GM21447 (cell line): ENCODE results near the gene BEST1.
"Not testable (repeated sequence)": the region's sequence is repeated elsewhere in the genome, so short reads cannot be mapped to it uniquely, and the experiment has no call there.

Experiments used
- ATAC-seq: cut with Tn5 transposase; IDR thresholded peaks from one replicate; pipeline ENCODE4 v1.9.1; 2021; ENCODE audit not compliant: unreplicated experiment

The BEST1 gene

DNA sequence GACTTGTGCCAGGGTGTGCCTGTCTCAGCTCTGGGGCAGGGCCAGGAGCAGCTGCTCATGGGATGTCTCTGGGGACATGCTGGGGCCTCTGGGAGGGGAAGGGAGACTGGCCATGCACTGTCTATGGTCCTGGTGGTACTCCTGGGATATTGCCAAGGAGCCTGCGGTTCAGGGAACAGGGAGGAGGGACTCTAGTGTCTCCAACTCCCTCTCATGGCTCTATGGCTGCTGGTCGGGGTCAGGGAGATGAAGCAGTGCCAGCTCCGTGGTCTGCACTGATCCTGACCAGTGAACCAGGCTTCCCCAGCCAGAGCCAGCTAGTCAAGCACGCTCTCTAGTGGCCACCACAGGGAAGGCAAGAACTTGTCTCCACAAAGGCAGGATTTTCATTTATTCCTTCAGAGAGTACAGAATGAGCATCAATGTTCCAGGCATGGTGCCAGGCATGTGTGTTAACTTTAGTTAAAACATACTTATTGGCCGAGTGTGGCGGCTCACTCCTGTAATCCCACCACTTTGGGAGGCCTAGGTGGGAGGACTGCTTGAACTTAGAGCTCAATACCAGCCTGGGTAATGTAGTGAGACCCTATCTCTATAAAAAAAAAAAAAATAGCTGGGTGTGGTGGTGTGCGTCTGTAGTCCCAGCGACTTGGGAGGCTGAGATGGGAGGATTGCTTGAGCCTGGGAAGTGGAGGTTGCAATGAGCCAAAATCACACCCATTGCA lies 2.5 kb upstream of the BEST1 start:
- no peak for ATAC-seq

DNA sequence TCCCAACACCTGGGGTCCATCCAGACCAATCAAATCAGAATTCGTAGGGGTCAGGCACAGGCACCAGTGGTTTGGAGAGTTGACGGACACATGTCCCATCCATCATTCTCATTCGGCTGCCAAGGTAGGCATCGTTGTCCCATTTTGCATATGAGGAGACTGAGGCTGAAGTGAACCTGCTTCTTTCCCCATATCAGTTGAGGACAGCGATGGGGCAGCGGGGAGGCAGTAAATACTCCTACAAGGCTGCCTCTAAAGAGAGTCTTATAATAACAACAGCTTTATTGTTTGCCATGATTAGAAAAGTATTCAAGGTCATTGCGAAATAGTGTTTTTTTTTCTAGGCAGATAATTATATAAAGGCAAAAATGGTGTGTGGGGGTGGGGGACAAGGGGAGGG lies 1.6 kb upstream of the BEST1 start:
- no peak for ATAC-seq

GRCh38 chr11:61949169-61950034 lies 749 bp upstream of the BEST1 start:
- no peak for ATAC-seq

DNA sequence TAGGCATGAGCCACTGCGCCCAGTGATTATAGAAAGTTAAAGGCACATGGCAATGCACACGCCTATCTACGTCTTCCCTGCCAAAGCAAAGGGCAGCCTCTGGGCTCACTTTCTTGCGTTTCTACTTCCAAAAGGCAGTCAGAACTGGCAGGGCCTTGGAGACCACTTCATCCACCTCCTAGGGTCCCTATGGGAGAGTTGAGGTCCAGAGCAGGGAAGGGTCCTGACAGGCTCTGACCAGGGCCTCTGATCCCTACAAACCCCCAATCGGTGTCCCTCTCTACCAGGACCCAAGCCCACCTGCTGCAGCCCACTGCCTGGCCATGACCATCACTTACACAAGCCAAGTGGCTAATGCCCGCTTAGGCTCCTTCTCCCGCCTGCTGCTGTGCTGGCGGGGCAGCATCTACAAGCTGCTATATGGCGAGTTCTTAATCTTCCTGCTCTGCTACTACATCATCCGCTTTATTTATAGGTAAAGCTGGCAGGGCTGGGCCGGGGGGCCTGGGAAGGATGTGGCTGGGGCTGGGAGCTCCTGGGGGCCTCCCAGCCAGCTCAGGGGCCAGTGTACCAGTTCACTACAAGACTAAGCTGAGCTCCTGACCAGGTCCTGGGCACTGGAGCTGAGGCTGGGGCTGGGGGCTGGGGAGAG lies 1.5 kb downstream of the BEST1 start:
- ATAC-seq = no peak

DNA sequence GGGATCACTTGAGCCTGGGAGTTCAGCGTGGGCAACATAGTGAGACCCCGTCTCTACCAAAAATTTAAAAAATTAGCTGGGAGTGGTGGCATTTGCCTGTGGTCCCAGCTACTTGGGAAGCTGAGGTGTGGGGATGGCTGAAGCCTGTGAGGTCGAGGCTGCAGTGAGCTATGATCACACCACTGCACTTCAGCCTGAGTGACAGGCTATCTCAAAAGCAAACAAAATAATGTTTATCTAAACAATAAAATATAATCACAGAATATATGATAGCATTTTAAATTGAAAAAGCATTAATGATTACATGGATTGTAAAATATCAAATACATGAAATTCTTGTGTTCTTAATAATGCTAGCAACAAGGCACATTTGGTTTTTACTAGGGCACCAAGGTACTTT lies 2.7 kb downstream of the BEST1 start:
- ATAC-seq = no peak

GRCh38 chr11:61953632-61954031 lies 3.5 kb downstream of the BEST1 start:
- ATAC-seq = not testable (repeated sequence)

DNA sequence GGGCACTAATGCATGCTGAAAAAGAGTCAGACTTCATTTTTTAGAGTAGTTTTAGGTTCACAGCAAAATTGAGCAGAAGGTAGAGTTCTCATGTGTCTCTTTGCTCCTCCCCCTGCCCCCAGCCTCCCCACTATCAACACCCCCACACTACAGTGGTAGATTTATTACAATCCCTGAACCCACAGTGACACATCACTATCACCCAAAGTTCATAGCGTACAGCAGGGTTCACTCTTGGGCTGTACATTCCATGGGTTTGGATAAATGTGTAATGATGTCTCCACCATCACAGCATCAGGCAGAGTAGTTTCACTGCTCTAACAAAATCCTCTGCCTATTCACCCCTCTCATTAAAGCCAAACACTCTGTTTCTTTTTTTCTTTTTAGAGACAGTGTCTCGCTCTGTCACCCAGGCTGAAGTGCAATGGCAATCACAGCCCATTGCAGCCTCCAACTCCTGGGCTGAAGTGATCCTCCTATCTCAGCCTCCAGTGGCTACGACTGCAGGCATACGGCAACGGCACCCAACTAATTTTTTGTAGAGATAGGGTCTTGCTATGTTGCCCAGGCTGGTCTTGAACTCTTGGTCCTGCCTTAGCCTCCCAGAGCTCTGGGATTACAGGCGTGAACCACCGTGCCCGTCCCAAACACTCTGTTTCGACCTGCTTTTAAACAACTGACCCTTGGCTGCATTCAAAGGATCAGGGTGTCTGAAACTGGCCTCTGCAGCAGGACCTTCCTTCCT lies 4.1 kb downstream of the BEST1 start:
- ATAC-seq = no peak

GRCh38 chr11:61954851-61955421 lies 4.8 kb downstream of the BEST1 start:
- no peak for ATAC-seq

DNA sequence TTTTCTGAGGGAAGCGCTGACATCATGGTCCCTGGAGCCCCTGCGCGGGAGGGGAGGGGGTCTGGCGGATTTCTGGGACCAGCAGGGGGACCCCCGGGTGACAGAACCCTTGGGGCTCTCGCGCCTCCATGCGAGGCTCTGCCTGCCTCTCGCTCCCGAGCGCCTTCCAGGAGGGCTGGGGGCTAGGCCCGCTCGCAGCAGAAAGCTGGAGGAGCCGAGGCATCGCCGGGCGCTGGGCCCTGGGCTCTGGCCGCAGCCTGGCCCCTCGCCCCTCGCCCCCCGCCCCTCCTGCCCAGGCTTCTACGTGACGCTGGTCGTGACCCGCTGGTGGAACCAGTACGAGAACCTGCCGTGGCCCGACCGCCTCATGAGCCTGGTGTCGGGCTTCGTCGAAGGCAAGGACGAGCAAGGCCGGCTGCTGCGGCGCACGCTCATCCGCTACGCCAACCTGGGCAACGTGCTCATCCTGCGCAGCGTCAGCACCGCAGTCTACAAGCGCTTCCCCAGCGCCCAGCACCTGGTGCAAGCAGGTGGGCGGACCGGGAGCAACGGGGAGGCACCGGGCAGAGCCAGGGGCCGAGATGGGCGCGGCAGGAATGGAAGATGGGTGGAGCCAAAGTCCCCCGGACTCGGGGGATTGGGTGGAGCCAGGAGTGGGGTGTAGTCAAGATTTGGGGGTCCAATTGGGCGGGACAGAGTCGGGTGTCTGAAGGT lies 5.4 kb downstream of the BEST1 start:
- ATAC-seq = no peak

DNA sequence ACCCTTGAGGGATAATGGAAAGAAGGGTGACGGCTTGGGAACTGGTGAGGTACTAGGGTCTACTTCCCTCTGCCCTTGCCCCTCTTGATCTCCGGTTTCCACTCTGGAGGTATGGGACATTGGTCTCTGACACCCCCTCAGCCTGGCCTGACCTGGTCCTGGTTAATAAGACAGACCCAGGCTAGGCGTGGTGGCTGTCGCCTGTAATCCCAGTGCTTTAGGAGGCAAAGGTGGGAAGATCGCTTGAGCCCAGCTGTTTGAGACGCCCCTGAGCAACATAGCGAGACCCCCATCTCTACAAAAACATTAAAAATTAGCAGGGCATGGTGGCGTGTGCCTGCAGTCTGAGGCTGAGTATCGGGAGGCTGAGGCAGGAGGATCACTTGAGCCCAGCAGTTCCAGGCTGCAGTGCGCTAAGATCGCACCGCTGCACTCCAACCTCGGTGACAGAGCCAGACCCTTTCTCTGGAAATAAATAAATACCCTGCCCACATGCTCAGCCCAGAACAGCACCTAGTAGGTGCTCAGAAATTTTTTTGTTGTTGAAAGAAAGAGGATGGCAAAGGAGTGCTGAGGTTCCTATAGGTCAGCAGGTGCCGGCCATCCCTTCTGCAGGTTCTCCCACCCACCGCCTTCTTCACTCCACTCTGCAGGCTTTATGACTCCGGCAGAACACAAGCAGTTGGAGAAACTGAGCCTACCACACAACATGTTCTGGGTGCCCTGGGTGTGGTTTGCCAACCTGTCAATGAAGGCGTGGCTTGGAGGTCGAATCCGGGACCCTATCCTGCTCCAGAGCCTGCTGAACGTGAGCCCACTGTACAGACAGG lies 6.3 kb downstream of the BEST1 start:
- ATAC-seq = no peak

GRCh38 chr11:61957021-61957770 lies 7.0 kb downstream of the BEST1 start:
- no peak for ATAC-seq

- no peak for ATAC-seq
Observed at GRCh38 chr11:61958590-61958989, 8.4 kb downstream of the BEST1 start.

DNA sequence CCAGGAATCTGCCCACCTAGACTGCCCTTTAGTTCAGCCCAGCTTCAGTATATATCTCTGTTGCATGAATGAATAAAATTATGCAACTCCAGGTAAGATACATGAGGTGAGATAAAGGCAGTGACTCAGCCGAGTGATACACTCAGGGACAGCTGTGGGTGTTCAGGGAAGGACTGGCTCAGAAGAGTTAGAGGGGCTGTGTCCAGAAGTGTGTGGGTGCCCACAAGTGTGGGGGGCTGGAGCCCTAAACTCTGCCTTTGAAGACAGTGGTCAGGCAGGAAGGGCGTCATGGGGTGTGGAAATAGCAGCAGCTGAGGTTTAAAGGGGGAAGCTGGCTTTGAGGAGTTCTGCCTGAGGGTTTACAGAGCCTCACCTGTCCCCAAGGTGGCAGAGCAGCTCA lies 9.0 kb downstream of the BEST1 start:
- ATAC-seq = no peak

DNA sequence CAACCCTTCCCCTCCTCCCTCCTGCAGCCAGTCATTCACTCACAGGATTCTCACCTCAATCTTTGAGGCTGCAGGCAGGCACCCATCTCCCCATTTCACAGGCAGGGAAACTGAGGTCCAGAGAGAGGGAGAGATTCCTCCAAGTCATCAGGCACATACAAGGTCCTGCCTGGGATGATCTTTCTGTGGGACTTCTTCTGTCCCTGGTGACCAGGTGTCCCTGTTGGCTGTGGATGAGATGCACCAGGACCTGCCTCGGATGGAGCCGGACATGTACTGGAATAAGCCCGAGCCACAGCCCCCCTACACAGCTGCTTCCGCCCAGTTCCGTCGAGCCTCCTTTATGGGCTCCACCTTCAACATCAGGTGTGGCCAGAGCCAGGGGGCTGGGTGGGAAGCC lies 9.5 kb downstream of the BEST1 start:
- no peak for ATAC-seq

DNA sequence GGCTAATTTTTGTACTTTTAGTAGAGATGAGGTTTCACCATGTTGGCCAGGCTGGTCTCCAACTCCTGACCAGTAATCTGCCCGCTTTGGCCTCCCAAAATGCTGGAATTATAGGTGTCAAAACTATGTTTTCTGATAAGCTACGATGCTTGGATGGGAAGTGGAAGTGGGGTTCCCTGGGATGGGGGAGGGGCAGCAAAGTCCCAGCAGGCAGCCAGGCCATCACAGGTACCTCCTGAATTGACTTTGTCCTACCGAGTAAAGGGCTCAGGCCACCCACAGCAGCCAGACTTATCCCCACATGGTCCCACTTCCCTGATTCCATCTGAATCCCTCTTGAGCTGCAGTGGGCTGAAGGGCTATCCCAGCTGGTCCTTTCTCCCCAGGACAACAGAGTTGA lies 10.4 kb downstream of the BEST1 start:
- ATAC-seq = no peak

GRCh38 chr11:61961570-61962212 lies 11.5 kb downstream of the BEST1 start:
- no peak for ATAC-seq

DNA sequence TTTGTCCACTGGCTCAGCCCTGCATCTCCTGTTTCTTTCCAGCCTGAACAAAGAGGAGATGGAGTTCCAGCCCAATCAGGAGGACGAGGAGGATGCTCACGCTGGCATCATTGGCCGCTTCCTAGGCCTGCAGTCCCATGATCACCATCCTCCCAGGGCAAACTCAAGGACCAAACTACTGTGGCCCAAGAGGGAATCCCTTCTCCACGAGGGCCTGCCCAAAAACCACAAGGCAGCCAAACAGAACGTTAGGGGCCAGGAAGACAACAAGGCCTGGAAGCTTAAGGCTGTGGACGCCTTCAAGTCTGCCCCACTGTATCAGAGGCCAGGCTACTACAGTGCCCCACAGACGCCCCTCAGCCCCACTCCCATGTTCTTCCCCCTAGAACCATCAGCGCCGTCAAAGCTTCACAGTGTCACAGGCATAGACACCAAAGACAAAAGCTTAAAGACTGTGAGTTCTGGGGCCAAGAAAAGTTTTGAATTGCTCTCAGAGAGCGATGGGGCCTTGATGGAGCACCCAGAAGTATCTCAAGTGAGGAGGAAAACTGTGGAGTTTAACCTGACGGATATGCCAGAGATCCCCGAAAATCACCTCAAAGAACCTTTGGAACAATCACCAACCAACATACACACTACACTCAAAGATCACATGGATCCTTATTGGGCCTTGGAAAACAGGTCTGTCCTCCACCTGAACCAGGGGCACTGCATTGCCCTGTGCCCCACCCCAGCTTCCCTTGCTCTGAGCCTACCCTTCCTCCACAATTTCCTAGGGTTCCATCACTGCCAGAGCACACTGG lies 12.3 kb downstream of the BEST1 start:
- no peak for ATAC-seq

- no peak for ATAC-seq
Observed at GRCh38 chr11:61963016-61963281, 12.8 kb downstream of the BEST1 start.
